Suppressor macrophage treated with lipopolysaccharide for 1 hour (primary cell): ENCODE data around the gene HIVEP2.
A peak's percentile ranks its signal among the peaks of the same experiment; 100 is the strongest.

Source experiments
- DNase-seq, 3 donors: peaks; one replicate each; pipeline ENCODE4 v3.0.0-alpha.2; 2020 to 2022

HIVEP2 gene

DNA sequence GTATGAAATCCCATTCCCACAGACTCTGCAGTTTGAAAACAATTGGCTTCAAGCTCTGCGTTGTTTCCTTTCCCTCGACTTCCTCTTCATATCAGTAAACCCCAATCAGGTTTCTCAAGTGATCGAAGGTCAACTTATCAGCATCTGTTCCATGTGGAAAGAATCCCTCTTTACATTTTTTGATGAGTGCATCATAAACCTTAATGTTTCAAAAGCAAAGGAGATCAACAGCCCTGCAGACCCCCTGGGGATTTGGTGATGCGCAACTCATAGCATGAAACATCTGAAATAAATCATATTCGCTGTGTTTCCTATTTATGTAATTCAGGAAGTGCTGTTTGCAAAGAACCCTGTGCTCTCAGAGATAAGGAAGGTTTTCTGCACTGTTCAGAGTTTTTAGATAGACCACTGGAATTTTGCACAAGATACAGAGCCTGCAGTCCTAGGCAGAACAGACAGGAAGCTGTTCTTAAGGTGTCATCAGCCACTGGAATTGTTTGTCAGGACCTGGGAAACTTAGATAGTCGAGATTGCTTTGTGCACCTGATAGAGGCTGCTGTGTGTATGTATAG, 216.0 kb downstream of the HIVEP2 start:
- peak in 1 of 3 donors; percentile 28 for DNase-seq

- DNase-seq, result no peak
These were observed 216.6 kb downstream of the HIVEP2 start for GRCh38 chr6:142728364-142728763.

DNA sequence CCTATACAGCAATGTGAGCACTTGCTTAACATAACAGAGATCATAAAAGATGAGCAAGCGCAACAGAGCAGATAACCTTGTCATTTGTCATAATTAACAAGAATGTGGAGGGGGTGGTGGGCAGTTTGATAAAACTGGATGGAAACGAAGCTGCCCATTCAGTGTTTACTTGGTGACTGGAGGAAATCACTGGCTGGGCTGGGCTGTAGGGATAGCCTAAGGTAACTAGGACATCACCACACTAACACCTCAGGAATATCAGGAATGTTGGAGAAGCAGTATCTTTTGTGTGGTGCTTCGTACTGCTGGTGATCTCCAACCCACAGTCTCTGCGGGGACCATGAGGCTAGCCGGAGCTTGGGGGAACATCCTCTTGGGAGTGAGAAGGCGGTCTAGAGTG, 218.4 kb downstream of the HIVEP2 start:
- no peak for DNase-seq

DNA sequence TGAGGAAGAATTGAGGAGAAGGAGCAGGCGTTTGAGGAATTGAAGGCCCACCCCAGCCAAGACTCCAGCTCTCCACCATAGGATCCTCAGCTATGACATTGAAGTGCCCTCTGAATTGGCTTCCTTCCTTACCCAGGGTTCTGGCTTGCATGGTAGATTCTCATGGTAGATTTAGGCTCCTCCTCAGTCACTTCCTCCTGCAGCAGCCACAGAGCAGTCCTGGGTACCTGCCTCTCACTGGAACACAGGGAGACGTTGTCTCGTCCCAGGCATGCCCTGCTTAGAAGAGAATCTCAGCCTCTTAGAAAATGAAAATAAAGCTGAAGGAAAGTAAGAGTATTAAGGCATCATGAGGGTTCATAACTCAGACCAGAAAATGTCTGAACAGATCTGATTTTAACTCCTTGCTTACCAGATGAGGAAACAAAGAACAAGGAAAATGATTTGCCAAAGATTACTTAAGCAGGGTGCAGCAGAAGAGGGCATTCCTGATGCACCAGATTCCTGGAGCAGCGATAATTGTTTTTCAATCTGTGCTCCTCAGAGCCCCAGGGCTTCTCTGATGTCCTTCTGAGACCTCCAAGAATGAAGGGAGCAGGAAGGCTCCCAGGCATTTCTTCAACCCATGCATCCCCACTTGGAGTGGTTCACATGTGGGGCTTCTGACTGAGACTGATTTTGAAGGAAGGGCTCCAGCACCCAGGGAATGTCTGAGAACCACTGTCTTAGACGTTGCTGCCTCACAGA, 219.8 kb downstream of the HIVEP2 start:
- DNase-seq, result no peak

DNA sequence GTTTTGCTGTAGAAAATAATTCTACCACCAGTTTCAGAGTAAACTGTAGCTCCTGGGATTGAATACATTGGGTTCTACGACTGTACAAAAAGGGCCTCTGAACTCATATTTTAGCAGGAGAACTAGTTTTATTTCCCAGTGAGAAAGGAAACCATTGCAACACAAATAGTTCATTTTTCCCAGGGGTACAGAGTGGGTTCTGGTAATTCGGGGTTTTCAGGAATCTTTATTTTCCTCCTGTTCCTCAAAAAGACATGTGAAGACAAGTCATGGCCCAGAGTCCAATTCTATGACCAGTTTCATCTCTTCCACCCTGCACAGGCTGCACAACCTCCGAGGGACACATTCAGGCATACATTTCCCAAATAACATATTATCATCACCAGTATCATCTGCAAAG, 222.1 kb downstream of the HIVEP2 start:
- peak; percentile 48 to 84 (median 65) for DNase-seq

- DNase-seq, result peak; percentile 52 to 79 (median 61)
These were observed 223.0 kb downstream of the HIVEP2 start for GRCh38 chr6:142722012-142722411.

DNA sequence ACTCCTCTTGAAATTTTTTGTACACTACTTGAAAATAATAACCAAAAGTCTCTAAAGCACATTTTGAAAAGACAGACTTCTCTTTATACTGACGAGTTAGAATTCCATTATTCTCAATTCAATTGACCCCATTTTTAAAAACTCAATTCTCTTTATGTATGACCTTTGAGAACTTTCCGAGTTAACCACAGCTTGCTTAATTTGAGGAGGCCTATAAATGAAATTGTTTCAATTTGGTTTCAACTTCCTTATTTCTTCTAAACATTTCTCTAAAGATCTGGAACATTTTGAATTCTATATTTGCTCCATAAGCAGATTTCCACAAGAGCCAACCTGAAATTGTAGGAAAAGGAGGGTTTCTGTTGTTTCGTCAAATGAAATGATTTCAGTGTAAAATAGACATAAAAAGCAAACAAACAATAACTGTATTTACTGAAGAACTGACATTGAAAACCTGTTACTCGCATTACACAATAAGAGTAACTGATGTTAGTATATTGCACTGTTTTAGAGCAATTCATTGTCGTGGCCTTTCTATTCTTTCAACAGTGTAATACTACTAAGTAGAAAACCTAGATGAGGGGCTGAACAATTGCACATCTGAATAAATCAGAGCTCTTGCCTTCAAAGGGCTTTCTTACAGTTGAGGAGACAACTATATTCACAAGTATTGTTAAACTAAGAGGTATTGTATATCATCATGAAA, 223.6 kb downstream of the HIVEP2 start:
- DNase-seq, result peak; percentile 38 to 80 (median 72)

DNA sequence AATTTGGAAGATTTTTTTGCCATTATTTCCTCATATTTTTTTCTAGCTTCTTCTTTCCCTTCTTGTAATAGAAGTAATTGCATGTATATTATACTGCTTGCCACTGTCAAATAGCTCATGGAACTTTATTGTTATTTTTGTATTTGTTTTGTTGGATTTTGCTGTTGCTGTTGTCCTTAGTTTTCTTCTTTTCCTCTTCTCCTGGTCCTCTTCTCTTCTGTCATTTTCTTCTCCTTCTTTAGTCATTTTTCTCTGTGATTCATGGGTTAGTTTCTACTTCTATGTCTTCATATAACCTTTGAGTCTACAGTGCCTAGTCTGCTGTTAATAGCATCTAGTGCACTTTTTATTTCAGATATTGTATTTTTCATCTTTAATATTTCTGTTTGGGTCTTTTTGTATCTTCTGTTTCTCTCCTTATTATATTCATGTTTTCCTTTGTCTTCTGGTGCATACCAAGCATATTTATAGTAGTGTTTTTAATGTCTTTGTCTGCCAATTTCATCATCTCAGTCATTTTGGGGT, 226.2 kb downstream of the HIVEP2 start:
- DNase-seq, result no peak

GRCh38 chr6:142716097-142716496, 228.9 kb downstream of the HIVEP2 start:
- no peak for DNase-seq

GRCh38 chr6:142714951-142715785, 229.8 kb downstream of the HIVEP2 start:
- DNase-seq, result no peak

- no peak for DNase-seq
These were observed 231.0 kb downstream of the HIVEP2 start for GRCh38 chr6:142713959-142714358.

DNA sequence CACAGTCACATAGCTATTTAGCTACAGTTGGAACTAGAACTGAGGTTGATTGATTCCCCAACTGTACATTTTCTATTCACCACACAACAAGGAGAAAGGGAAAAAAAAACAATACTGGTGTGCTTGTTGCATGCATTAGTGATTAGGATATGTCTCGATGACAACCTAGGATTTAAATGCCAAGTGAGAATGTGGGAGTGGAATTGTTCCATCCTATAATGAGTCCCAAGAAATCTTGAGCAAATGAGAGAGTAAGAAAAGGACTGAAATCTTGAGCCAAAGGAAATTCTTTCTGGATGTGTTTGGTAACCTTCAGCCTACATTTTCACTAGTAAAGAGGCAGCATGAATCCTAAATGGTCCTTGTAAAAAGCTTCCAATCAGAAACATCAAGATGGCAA, 232.7 kb downstream of the HIVEP2 start:
- DNase-seq, result no peak

DNA sequence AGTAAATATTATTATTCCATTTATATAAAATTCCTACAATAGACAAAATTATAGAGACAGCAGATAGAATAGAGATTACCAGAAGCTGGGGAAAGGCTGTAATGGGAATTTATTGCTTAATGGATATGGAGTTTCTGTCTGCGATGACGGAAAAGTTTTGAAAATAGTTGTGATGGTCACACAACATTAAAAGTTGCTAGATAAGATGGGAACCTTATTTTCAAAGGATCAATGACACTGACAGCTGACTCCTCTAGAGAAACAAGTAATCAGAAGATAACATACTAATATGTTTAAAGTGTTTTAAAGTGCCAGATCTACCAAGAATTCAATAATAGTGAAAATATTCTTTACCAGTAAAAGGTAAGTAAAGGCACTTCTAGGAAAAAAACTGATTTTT, 236.3 kb downstream of the HIVEP2 start:
- DNase-seq, result no peak

DNA sequence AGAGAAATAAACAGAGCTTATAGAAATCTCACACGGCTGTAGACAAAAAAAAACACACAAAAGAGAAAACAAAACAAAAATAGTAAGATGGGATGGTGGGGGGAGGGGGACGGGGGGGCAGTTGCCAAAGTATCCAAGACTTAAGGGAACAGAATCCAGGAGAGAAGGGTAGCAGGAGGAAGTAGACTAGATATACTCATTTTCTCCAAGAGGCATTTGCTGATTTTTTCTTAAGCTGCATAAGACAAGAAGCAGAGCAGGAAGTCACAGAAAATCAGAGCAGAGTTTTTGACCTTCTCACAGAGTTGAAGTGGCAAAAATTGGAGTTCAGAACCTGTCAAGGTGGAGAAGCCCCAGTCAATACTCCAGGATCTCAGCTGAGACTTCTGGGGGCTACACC, 237.7 kb downstream of the HIVEP2 start:
- DNase-seq, result peak in 1 of 3 donors; percentile 33

- peak; percentile 44 to 81 (median 70) for DNase-seq
These were observed 238.8 kb downstream of the HIVEP2 start for GRCh38 chr6:142706210-142706609.

GRCh38 chr6:142705054-142705453, 239.9 kb downstream of the HIVEP2 start:
- DNase-seq, result peak in 2 of 3 donors; percentile 34 to 56

GRCh38 chr6:142702501-142703460, 242.2 kb downstream of the HIVEP2 start:
- DNase-seq, result peak; percentile 91 to 97 (median 91)
